BLaER1 treated with 17β-estradiol and CSF1 and Interleukin-3, amounts not matched to agents 10 nM and 100 nM (cell line): ENCODE data around the gene CCDC182.

ENCODE experiments used
- H3K27ac ChIP-seq, 11 experiments: shearing (Covaris generic); formaldehyde crosslinking; 2 replicates each; pipeline ENCODE4 v1.8.1; 2022
- H3K27me3 ChIP-seq, 11 experiments: shearing (Covaris generic); formaldehyde crosslinking; 2 replicates each; pipeline ENCODE4 v1.8.1; 2022
- H3K36me3 ChIP-seq, 11 experiments: shearing (Covaris generic); formaldehyde crosslinking; 2 replicates each; pipeline ENCODE4 v1.8.1; 2022
- H3K4me1 ChIP-seq, 10 experiments: shearing (Covaris generic); formaldehyde crosslinking; 2 replicates each; pipeline ENCODE4 v1.8.1; 2022
- H3K4me2 ChIP-seq, 11 experiments: shearing (Covaris generic); formaldehyde crosslinking; 2 replicates each; pipeline ENCODE4 v1.8.1; 2022
- H3K4me3 ChIP-seq, 10 experiments: shearing (Covaris generic); formaldehyde crosslinking; 2 replicates each; pipeline ENCODE4 v1.8.1; 2022
- H3K9ac ChIP-seq, 11 experiments: shearing (Covaris generic); formaldehyde crosslinking; 2 replicates each; pipeline ENCODE4 v1.8.1; 2022
- H3K9me3 ChIP-seq, 11 experiments: shearing (Covaris generic); formaldehyde crosslinking; replicated peaks in 1 of 11; 2 replicates each; pipeline ENCODE4 v1.8.1; 2022
- H4K20me1 ChIP-seq, 11 experiments: shearing (Covaris generic); formaldehyde crosslinking; 2 replicates each; pipeline ENCODE4 v1.8.1; 2022
- Cebpa-rat ChIP-seq, 11 experiments: shearing (Covaris generic); IDR thresholded peaks; 2 replicates each; pipeline ENCODE4 v1.8.1; 2022

Gene CCDC182

GRCh38 chr17:57727630-57728175 lies 17.4 kb downstream of the CCDC182 start:
- peaks cover 40 to 96% (median 95%) of the 10 kb centered on the region in 10 experiments for H3K4me1 ChIP-seq
- peak overlapping the region in 3 of 10 experiments; percentile 5 to 40 (median 17); a peak in 2 of 20 replicates for H3K4me3 ChIP-seq
- peaks cover 0 to 27% (median 0%) of the 10 kb centered on the region in 11 experiments; a peak in 4 of 22 replicates for H3K27me3 ChIP-seq
- peak overlapping the region in 10 of 11 experiments; percentile 83 to 98 (median 94); a peak in 19 of 22 replicates for H3K4me2 ChIP-seq
- peak overlapping the region in 5 of 11 experiments; percentile 63 to 87 (median 82); a peak in 9 of 22 replicates for H3K9ac ChIP-seq
- no peak for TF ChIP-seq Cebpa-rat (IDR thresholded peaks at IDR 0.05)
- no peaks in the 10 kb centered on the region; a peak in 1 of 22 replicates for H3K9me3 ChIP-seq
- 0 out of 22 replicates have a peak, but pooled peaks cover 0 to 10% (median 0%) of the 10 kb centered on the region in 11 experiments for H4K20me1 ChIP-seq
- peak overlapping the region in 8 of 11 experiments; percentile 21 to 97 (median 91); a peak in 15 of 22 replicates for H3K27ac ChIP-seq
- no peaks in the 10 kb centered on the region; a peak in 1 of 22 replicates for H3K36me3 ChIP-seq

- H3K36me3 ChIP-seq, result no peaks in the 10 kb centered on the region; a peak in 1 of 22 replicates
- no peak for TF ChIP-seq Cebpa-rat (IDR thresholded peaks at IDR 0.05)
- H3K9me3 ChIP-seq, result no peaks in the 10 kb centered on the region; a peak in 1 of 22 replicates
- peaks cover 43 to 100% (median 99%) of the 10 kb centered on the region in 10 experiments for H3K4me1 ChIP-seq
- peak overlapping the region in 3 of 10 experiments; percentile 17 to 40 (median 36); a peak in 4 of 20 replicates for H3K4me3 ChIP-seq
- H4K20me1 ChIP-seq, result 0 out of 22 replicates have a peak, but pooled peaks cover 0 to 10% (median 0%) of the 10 kb centered on the region in 11 experiments
- H3K27ac ChIP-seq, result peak overlapping the region in 8 of 11 experiments; percentile 21 to 97 (median 91); a peak in 16 of 22 replicates
- H3K9ac ChIP-seq, result peak overlapping the region in 8 of 11 experiments; percentile 33 to 87 (median 75); a peak in 15 of 22 replicates
- H3K27me3 ChIP-seq, result peaks cover 0 to 30% (median 0%) of the 10 kb centered on the region in 11 experiments; a peak in 4 of 22 replicates
- peak overlapping the region; percentile 34 to 98 (median 93) for H3K4me2 ChIP-seq
These were observed 18.3 kb downstream of the CCDC182 start for GRCh38 chr17:57726838-57727237.

GRCh38 chr17:57726213-57726790 lies 18.8 kb downstream of the CCDC182 start:
- H3K36me3 ChIP-seq, result no peaks in the 10 kb centered on the region; a peak in 1 of 22 replicates
- H4K20me1 ChIP-seq, result 0 out of 22 replicates have a peak, but pooled peaks cover 0 to 10% (median 0%) of the 10 kb centered on the region in 11 experiments
- TF ChIP-seq Cebpa-rat (IDR thresholded peaks at IDR 0.05), result no peak
- H3K9me3 ChIP-seq, result no peaks in the 10 kb centered on the region; a peak in 1 of 22 replicates
- peaks cover 43 to 100% (median 99%) of the 10 kb centered on the region in 10 experiments for H3K4me1 ChIP-seq
- peak overlapping the region in 8 of 11 experiments; percentile 33 to 87 (median 75); a peak in 14 of 22 replicates for H3K9ac ChIP-seq
- H3K27me3 ChIP-seq, result peaks cover 0 to 30% (median 0%) of the 10 kb centered on the region in 11 experiments; a peak in 4 of 22 replicates
- H3K4me2 ChIP-seq, result peak overlapping the region; percentile 34 to 98 (median 93)
- H3K27ac ChIP-seq, result peak overlapping the region in 8 of 11 experiments; percentile 21 to 97 (median 91); a peak in 16 of 22 replicates
- peak overlapping the region in 3 of 10 experiments; percentile 17 to 40 (median 36); a peak in 4 of 20 replicates for H3K4me3 ChIP-seq

DNA sequence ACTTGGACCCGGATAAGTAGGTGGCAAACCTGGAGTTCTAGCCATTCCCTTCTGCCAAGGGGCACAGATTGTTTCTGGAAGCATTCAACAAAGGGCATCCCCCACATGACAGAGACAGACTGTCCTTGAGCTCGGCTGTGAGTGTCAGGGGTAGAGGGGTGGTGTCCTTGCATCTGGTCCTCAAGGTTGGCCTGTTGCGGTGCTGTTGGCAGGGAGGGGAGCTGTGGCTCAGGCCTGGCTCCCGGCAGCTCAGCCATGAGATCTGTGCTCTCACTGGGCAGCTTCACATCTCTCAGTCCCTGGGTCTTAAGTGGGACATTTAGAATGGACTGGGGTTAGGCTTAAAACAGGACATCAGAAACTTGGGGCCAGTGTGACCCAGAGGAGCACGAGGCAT lies 20.4 kb downstream of the CCDC182 start:
- Histone ChIP-seq H3K36me3 (no peaks in the 10 kb centered on the region), H3K9me3 (no peaks in the 10 kb centered on the region), H3K4me2 (peak overlapping the region; percentile 83 to 98 (median 93)), H3K4me1 (peaks cover 43 to 100% (median 97%) of the 10 kb centered on the region in 10 experiments), H3K9ac (peak overlapping the region in 9 of 11 experiments; percentile 26 to 87 (median 71); a peak in 17 of 22 replicates), H3K27me3 (peaks cover 0 to 30% (median 0%) of the 10 kb centered on the region in 11 experiments; a peak in 4 of 22 replicates), H4K20me1 (0 out of 22 replicates have a peak, but pooled peaks cover 0 to 10% (median 0%) of the 10 kb centered on the region in 11 experiments), H3K4me3 (peak overlapping the region in 4 of 10 experiments; percentile 7 to 61 (median 26); a peak in 2 of 20 replicates), H3K27ac (peak overlapping the region in 9 of 11 experiments; percentile 44 to 97 (median 87); a peak in 17 of 22 replicates)
- no peak for TF ChIP-seq Cebpa-rat (IDR thresholded peaks at IDR 0.05)

DNA sequence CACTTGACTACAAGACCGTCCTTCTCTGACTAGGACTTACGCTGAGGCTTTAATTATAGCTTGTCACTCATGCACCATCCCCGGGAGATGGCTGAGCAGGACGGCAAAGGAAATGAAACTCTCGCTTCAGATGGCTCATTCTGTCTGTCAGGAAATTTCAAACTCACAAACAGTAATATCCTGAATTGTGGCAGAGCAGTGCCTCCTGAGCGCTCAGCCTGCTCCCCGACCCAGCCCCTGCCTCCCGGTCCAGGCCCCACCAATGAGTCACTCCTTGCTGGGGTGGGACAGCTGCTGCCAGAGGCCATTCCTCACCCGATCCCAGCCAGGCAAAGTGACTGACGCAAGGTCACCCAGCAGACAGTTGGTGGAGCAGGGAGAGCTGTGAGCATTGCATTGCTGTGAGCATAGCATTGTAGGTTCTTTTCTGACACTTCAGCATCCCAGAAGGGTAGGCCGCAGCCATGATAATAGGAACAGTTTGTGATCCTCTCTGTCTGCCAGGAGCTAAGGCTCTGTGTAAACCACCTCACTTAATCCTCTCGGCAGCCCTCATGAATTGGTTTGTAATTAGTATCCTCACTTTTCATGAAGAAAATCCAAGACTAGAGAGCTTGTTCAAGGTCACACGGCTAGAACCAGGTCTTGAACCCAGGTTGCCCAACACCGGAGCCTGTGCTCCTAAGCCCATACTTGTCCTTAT lies 20.9 kb downstream of the CCDC182 start:
- Histone ChIP-seq H4K20me1 (0 out of 22 replicates have a peak, but pooled peaks cover 0 to 10% (median 0%) of the 10 kb centered on the region in 11 experiments), H3K4me1 (peaks cover 43 to 99% (median 92%) of the 10 kb centered on the region in 10 experiments), H3K27me3 (peaks cover 0 to 30% (median 0%) of the 10 kb centered on the region in 11 experiments; a peak in 4 of 22 replicates), H3K4me3 (peak overlapping the region in 9 of 10 experiments; percentile 7 to 61 (median 50); a peak in 17 of 20 replicates), H3K9me3 (no peaks in the 10 kb centered on the region), H3K36me3 (no peaks in the 10 kb centered on the region), H3K4me2 (peak overlapping the region; percentile 83 to 98 (median 93)), H3K27ac (peak overlapping the region in 9 of 11 experiments; percentile 44 to 97 (median 87); a peak in 18 of 22 replicates), H3K9ac (peak overlapping the region in 10 of 11 experiments; percentile 26 to 87 (median 69); a peak in 17 of 22 replicates)
- peak in 1 of 11 experiments; percentile 88; a peak in 2 of 22 replicates for TF ChIP-seq Cebpa-rat (IDR thresholded peaks at IDR 0.05)

GRCh38 chr17:57723427-57724025 lies 21.6 kb downstream of the CCDC182 start:
- Histone ChIP-seq H3K9ac (peak overlapping the region in 10 of 11 experiments; percentile 26 to 87 (median 69); a peak in 17 of 22 replicates), H3K27me3 (peaks cover 0 to 30% (median 0%) of the 10 kb centered on the region in 11 experiments; a peak in 4 of 22 replicates), H3K4me1 (peaks cover 43 to 99% (median 92%) of the 10 kb centered on the region in 10 experiments), H3K4me2 (peak overlapping the region; percentile 83 to 98 (median 93)), H4K20me1 (0 out of 22 replicates have a peak, but pooled peaks cover 0 to 10% (median 0%) of the 10 kb centered on the region in 11 experiments), H3K27ac (peak overlapping the region in 9 of 11 experiments; percentile 44 to 97 (median 87); a peak in 17 of 22 replicates), H3K9me3 (no peaks in the 10 kb centered on the region), H3K36me3 (no peaks in the 10 kb centered on the region), H3K4me3 (peak overlapping the region in 9 of 10 experiments; percentile 7 to 61 (median 50); a peak in 17 of 20 replicates)
- no peak for TF ChIP-seq Cebpa-rat (IDR thresholded peaks at IDR 0.05)

DNA sequence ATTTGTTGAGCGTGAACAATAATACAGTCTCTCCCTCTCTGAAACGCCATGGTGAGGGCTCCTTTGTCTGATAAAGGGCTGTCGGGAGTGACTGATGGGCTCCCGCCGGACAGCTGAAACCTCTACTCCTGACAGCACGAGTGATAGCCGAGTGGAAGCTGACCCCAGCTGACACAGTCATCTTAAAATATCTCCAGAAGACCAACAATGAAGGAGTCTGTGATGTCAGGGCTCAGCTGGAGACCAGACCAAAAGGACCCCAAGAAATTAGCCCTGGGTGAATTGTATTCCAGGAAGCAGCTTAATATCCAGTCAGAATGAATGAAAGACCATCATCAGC lies 22.4 kb downstream of the CCDC182 start:
- Histone ChIP-seq H3K4me3 (peak overlapping the region in 5 of 10 experiments; percentile 37 to 61 (median 53); a peak in 9 of 20 replicates), H3K9ac (peak overlapping the region in 7 of 11 experiments; percentile 63 to 87 (median 79); a peak in 13 of 22 replicates), H3K4me2 (peak overlapping the region; percentile 83 to 98 (median 93)), H3K27me3 (peaks cover 0 to 30% (median 0%) of the 10 kb centered on the region in 11 experiments; a peak in 4 of 22 replicates), H3K36me3 (no peaks in the 10 kb centered on the region), H3K9me3 (no peaks in the 10 kb centered on the region), H4K20me1 (0 out of 22 replicates have a peak, but pooled peaks cover 0 to 10% (median 0%) of the 10 kb centered on the region in 11 experiments), H3K4me1 (peaks cover 43 to 91% (median 84%) of the 10 kb centered on the region in 10 experiments), H3K27ac (peak overlapping the region in 7 of 11 experiments; percentile 78 to 97 (median 95); a peak in 14 of 22 replicates)
- no peak for TF ChIP-seq Cebpa-rat (IDR thresholded peaks at IDR 0.05)
